ENCODE results near the gene FRS3.
"Not testable (repeated sequence)": the region's sequence is repeated elsewhere in the genome, so short reads cannot be mapped to it uniquely, and the experiment has no call there.

- not testable (repeated sequence) for TF ChIP-seq SP1 (IDR thresholded peaks at IDR 0.05); BHLHE40 (IDR thresholded peaks at IDR 0.05; ENCODE audit: borderline replicate concordance); HDGF (IDR thresholded peaks at IDR 0.05; ENCODE audit: borderline replicate concordance); LEF1 (IDR thresholded peaks at IDR 0.05; ENCODE audit: borderline replicate concordance); FOXM1 (IDR thresholded peaks at IDR 0.05; ENCODE audit: borderline replicate concordance); CTBP1 (IDR thresholded peaks at IDR 0.05; ENCODE audit: borderline replicate concordance); TARDBP (IDR thresholded peaks at IDR 0.05); PKNOX1 (IDR thresholded peaks at IDR 0.05); FOXK2 (IDR thresholded peaks at IDR 0.05); NFRKB (IDR thresholded peaks at IDR 0.05); ARNT (IDR thresholded peaks at IDR 0.05); ELF4 (IDR thresholded peaks at IDR 0.05)
These were observed 13.5 kb downstream of the FRS3 start for GRCh38 chr6:41766043-41766664.
